Large intestine (tissue), 3 donors: ENCODE results near the gene RPH3AL. TPM values are rescaled to one million over a fixed set of nuclear protein-coding genes. Genes with fewer than 3 reads are reported as not detected.
A peak's percentile ranks its signal among the peaks of the same experiment; 100 is the strongest.
"Not testable (repeated sequence)": the region's sequence is repeated elsewhere in the genome, so short reads cannot be mapped to it uniquely, and the experiment has no call there.

Experiments used
- DNase-seq, 2 donors: peaks; one replicate each; pipeline versions ENCODE4 v3.0.0 to v3.0.0-alpha.2; 2013
- H3K27ac ChIP-seq: one replicate; pipeline ENCODE4 v1.5.1; 2013; ENCODE audit warnings: low read length
- H3K27me3 ChIP-seq: 2 replicates; pipeline ENCODE4 v1.6.1; 2013; ENCODE audit warnings: low read length; ENCODE audit not compliant: control insufficient read depth, insufficient read depth
- H3K36me3 ChIP-seq: 2 replicates; pipeline ENCODE4 v1.6.1; 2013; ENCODE audit warnings: low read length; ENCODE audit not compliant: control insufficient read depth, insufficient read depth
- H3K4me1 ChIP-seq: one replicate; pipeline ENCODE4 v1.6.1; 2013; ENCODE audit warnings: low read length; ENCODE audit not compliant: control insufficient read depth, insufficient read depth
- H3K4me3 ChIP-seq: one replicate; pipeline ENCODE4 v1.5.1; 2013; ENCODE audit warnings: low read length
- H3K9me3 ChIP-seq: one replicate; pipeline ENCODE4 v1.6.1; 2013; ENCODE audit warnings: mild to moderate bottlenecking, low read depth, low read length, moderate library complexity; ENCODE audit not compliant: control insufficient read depth
- WGBS: methylation state at CpG from one replicate; pipeline ENCODE4 v1.1.5; 2013; ENCODE audit warnings: low lambda C conversion rate; ENCODE audit not compliant: insufficient coverage; 5-methylcytosine and 5-hydroxymethylcytosine counted together
- polyA plus RNA-seq: library from polyadenylated mRNA; unstranded; fragments of 120-200 nt; gene quantifications from one replicate; pipeline ENCODE4 v1.2.1, GENCODE V29; 2013

RPH3AL gene
- polyA plus RNA-seq, 1 donor = 8.2 TPM

- Histone ChIP-seq H3K4me1 (no peaks in the 10 kb centered on the region), H3K4me3 (no peak overlapping the region), H3K9me3 (peaks cover 8% of the 10 kb centered on the region), H3K27me3 (peaks cover 4% of the 10 kb centered on the region), H3K36me3 (no peaks in the 10 kb centered on the region), H3K27ac (no peak overlapping the region)
- DNase-seq = no peak
- no CpG with 5 or more reads among the region's 6 CpGs for WGBS
Observed at GRCh38 chr17:205817-206216, 146.8 kb downstream of the RPH3AL start.

GRCh38 chr17:205148-205669, 147.4 kb downstream of the RPH3AL start:
- no CpG with 5 or more reads among the region's 10 CpGs for WGBS
- no peak for DNase-seq

GRCh38 chr17:204427-205147, 148.0 kb downstream of the RPH3AL start:
- H3K4me3 ChIP-seq = no peak overlapping the region
- peaks cover 15% of the 10 kb centered on the region for H3K27me3 ChIP-seq
- no CpG with 5 or more reads among the region's 11 CpGs for whole genome bisulfite sequencing
- peaks cover 8% of the 10 kb centered on the region for H3K9me3 ChIP-seq
- no peaks in the 10 kb centered on the region for H3K4me1 ChIP-seq
- H3K36me3 ChIP-seq = no peaks in the 10 kb centered on the region
- DNase-seq = no peak
- no peak overlapping the region for H3K27ac ChIP-seq

More at GRCh38 chr17:205148-205669, 147.4 kb downstream of the RPH3AL start:
- no peak overlapping the region for H3K4me3 ChIP-seq
- no peaks in the 10 kb centered on the region for H3K36me3 ChIP-seq
- H3K4me1 ChIP-seq = no peaks in the 10 kb centered on the region
- H3K9me3 ChIP-seq = peaks cover 8% of the 10 kb centered on the region
- H3K27ac ChIP-seq = no peak overlapping the region
- peaks cover 9% of the 10 kb centered on the region for H3K27me3 ChIP-seq

GRCh38 chr17:202501-202951, 150.1 kb downstream of the RPH3AL start:
- Histone ChIP-seq H3K4me3 (no peak overlapping the region), H3K27me3 (peaks cover 20% of the 10 kb centered on the region), H3K36me3 (no peaks in the 10 kb centered on the region), H3K4me1 (no peaks in the 10 kb centered on the region), H3K27ac (no peak overlapping the region), H3K9me3 (peaks cover 10% of the 10 kb centered on the region)
- no peak for DNase-seq
- WGBS = no CpG with 5 or more reads among the region's 23 CpGs

GRCh38 chr17:201736-202135, 150.9 kb downstream of the RPH3AL start:
- peaks cover 20% of the 10 kb centered on the region for H3K27me3 ChIP-seq

GRCh38 chr17:201257-201656, 151.3 kb downstream of the RPH3AL start:
- H3K4me3 ChIP-seq, DNase-seq, H3K27ac ChIP-seq, H3K36me3 ChIP-seq, H3K9me3 ChIP-seq, H3K4me1 ChIP-seq: not testable (repeated sequence)
- no CpG with 5 or more reads among the region's 16 CpGs for WGBS
- peaks cover 20% of the 10 kb centered on the region for H3K27me3 ChIP-seq

More at GRCh38 chr17:201736-202135, 150.9 kb downstream of the RPH3AL start:
- not testable (repeated sequence) for DNase-seq, H3K4me1 ChIP-seq, H3K27ac ChIP-seq, H3K36me3 ChIP-seq, H3K9me3 ChIP-seq, H3K4me3 ChIP-seq
- WGBS = 60% methylated on average over 1 of the region's 13 CpGs

- no peak overlapping the region for H3K27ac ChIP-seq
- DNase-seq = no peak
- no peaks in the 10 kb centered on the region for H3K36me3 ChIP-seq
- peaks cover 20% of the 10 kb centered on the region for H3K27me3 ChIP-seq
- H3K9me3 ChIP-seq = peaks cover 4% of the 10 kb centered on the region
- WGBS = no CpG with 5 or more reads among the region's 10 CpGs
- H3K4me3 ChIP-seq = no peak overlapping the region
- H3K4me1 ChIP-seq = no peaks in the 10 kb centered on the region
Observed at GRCh38 chr17:200586-200985, 152.0 kb downstream of the RPH3AL start.

GRCh38 chr17:199806-200545, 152.6 kb downstream of the RPH3AL start:
- DNase-seq = peak in 1 of 2 donors; percentile 18

GRCh38 chr17:199191-199604, 153.4 kb downstream of the RPH3AL start:
- no peak overlapping the region for H3K4me3 ChIP-seq
- H3K9me3 ChIP-seq = peaks cover 4% of the 10 kb centered on the region
- H3K36me3 ChIP-seq = no peaks in the 10 kb centered on the region
- DNase-seq = peak in 1 of 2 donors; percentile 15
- H3K4me1 ChIP-seq = peaks cover under 1% of the 10 kb centered on the region
- WGBS = no CpG with 5 or more reads among the region's 8 CpGs
- peaks cover 17% of the 10 kb centered on the region for H3K27me3 ChIP-seq
- H3K27ac ChIP-seq = no peak overlapping the region

More at GRCh38 chr17:199806-200545, 152.6 kb downstream of the RPH3AL start:
- H3K4me3 ChIP-seq = no peak overlapping the region
- H3K27me3 ChIP-seq = peaks cover 20% of the 10 kb centered on the region
- H3K36me3 ChIP-seq = no peaks in the 10 kb centered on the region
- peak overlapping the region; percentile 15 for H3K27ac ChIP-seq
- no peaks in the 10 kb centered on the region for H3K4me1 ChIP-seq
- no CpG with 5 or more reads among the region's 14 CpGs for WGBS
- H3K9me3 ChIP-seq = peaks cover 4% of the 10 kb centered on the region

- H3K4me1 ChIP-seq = not testable (repeated sequence)
Observed at GRCh38 chr17:198225-198624, 154.4 kb downstream of the RPH3AL start.

More at GRCh38 chr17:198225-198624, 154.4 kb downstream of the RPH3AL start:
- peaks cover 17% of the 10 kb centered on the region for H3K27me3 ChIP-seq
- 100% methylated on average over 1 of the region's 15 CpGs for WGBS
- H3K4me3 ChIP-seq, H3K36me3 ChIP-seq, H3K9me3 ChIP-seq, H3K27ac ChIP-seq, DNase-seq: not testable (repeated sequence)
